Nephron (organoid): ENCODE results near the gene RNF144A.

Experiments
- H3K27ac Mint-ChIP-seq, 3 experiments: 2 replicates each; pipeline ENCODE4 v1.8.0; 2020; ENCODE audit warnings: mixed read lengths in 3 of 3, mild to moderate bottlenecking in 2 of 3, moderate library complexity in 1 of 3
- H3K27me3 Mint-ChIP-seq: 2 replicates; pipeline ENCODE4 v1.8.0; 2021; ENCODE audit warnings: low read depth, mild to moderate bottlenecking, moderate library complexity, mixed read lengths
- H3K36me3 Mint-ChIP-seq: 2 replicates; pipeline ENCODE4 v1.8.0; 2020; ENCODE audit warnings: low read depth, mixed read lengths
- H3K4me1 Mint-ChIP-seq: 2 replicates; pipeline ENCODE4 v1.8.0; 2020; ENCODE audit warnings: mixed read lengths
- H3K4me3 Mint-ChIP-seq, 3 experiments: 2 replicates each; pipeline ENCODE4 v1.8.0; 2020; ENCODE audit warnings: mild to moderate bottlenecking in 3 of 3, mixed read lengths in 3 of 3, moderate library complexity in 2 of 3
- H3K9me3 Mint-ChIP-seq: 2 replicates; pipeline ENCODE4 v1.8.0; 2020; ENCODE audit warnings: mixed read lengths
- CTCF ChIP-seq, 3 experiments: fragments of 200-600 bp; sonication (generic); IDR thresholded peaks; one replicate each; pipeline ENCODE4 v1.5.0; 2021; ENCODE audit warnings: antibody characterized with exemption in 3 of 3; ENCODE audit not compliant: unreplicated experiment in 3 of 3

RNF144A gene

GRCh38 chr2:7013471-7014160 lies 96.4 kb downstream of the RNF144A start:
- Mint-ChIP-seq H3K4me1 (peaks cover 97% of the 10 kb centered on the region), H3K27ac (peak overlapping the region; percentile 89 to 93 (median 90)), H3K36me3 (peaks cover 10% of the 10 kb centered on the region), H3K27me3 (no peaks in the 10 kb centered on the region), H3K4me3 (peak overlapping the region in 1 of 3 experiments; percentile 13), H3K9me3 (no peaks in the 10 kb centered on the region)
- TF ChIP-seq CTCF (IDR thresholded peaks at IDR 0.05; ENCODE audit: unreplicated experiment in 3 of 3): no peak

DNA sequence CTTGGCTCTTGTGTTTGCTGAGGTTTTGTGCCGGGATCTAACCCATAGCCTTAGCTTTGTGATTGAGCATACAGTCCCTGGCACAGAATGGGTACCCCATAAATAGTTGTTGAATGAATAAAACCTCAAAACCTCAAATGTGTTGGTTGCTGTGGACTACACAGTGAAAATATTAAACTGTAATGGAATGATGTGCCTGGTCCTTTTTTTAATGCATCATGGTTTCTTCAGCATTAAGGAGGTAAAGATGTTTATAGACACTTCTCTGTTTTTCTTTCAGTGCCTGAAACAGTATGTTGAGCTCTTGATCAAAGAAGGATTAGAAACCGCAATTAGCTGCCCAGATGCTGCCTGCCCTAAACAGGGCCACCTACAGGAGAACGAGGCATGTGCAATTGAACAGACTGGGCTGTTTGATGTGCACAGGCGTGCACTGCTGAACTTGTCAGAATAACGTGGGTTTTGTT lies 97.0 kb downstream of the RNF144A start:
- peaks cover 13% of the 10 kb centered on the region for H3K36me3 Mint-ChIP-seq
- H3K27ac Mint-ChIP-seq: peak overlapping the region; percentile 89 to 93 (median 90)
- H3K4me1 Mint-ChIP-seq: peaks cover 97% of the 10 kb centered on the region
- no peaks in the 10 kb centered on the region for H3K9me3 Mint-ChIP-seq
- peak; percentile 40 to 51 (median 50) for TF ChIP-seq CTCF (IDR thresholded peaks at IDR 0.05; ENCODE audit: unreplicated experiment in 3 of 3)
- no peaks in the 10 kb centered on the region for H3K27me3 Mint-ChIP-seq
- H3K4me3 Mint-ChIP-seq: peak overlapping the region in 1 of 3 experiments; percentile 24

DNA sequence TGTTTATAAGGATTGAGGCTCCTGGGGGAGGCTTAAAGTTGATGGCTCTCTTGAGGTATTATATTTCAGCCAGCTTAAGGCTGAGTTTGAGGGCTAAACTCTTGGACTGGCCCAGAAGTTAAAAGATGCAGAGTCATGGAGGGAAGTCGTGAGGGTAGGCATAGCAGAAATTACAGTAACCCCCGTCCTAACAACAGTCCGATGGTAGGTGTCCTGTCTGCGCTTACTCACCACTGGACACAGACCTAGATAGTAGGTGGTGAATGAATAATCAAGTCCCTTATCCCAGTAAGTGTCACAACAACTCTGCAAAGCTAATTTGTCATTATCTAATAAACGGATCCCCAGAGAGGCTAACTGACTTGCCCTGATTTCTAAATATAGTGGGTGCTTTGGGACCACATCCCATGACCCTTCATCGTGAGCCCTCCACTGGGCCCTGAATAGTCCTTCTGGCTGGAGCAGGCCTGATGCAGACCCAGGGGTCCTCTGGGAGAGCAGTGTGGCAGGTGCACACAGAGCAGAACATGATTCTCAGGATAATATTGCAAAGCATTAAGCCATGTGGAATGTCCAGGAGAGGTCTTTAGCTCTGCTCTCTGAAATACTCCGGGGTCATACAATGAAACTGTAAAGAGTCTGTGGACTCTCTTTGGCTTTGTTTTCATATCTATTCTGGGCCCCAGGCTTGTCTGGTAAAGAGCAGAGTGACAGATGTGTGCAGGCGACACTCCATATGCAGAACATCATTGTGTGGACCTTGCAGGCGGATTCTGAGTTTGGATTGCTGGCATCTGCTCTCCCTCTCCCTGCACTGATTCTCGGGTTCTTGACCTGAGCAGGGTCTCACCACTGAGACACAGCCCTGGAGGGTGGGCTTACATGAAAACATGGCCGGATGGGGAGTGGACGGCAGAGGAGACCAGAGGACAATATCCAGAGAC lies 98.1 kb downstream of the RNF144A start:
- Mint-ChIP-seq H3K9me3 (no peaks in the 10 kb centered on the region), H3K4me3 (peak overlapping the region; percentile 14 to 44 (median 22))
- TF ChIP-seq CTCF (IDR thresholded peaks at IDR 0.05; ENCODE audit: unreplicated experiment in 3 of 3): no peak

GRCh38 chr2:7016148-7016547 lies 98.9 kb downstream of the RNF144A start:
- Mint-ChIP-seq H3K4me3 (no peak overlapping the region), H3K27ac (peak overlapping the region; percentile 89 to 93 (median 90)), H3K9me3 (no peaks in the 10 kb centered on the region), H3K36me3 (peaks cover 32% of the 10 kb centered on the region), H3K27me3 (no peaks in the 10 kb centered on the region), H3K4me1 (peaks cover 95% of the 10 kb centered on the region)
- no peak for TF ChIP-seq CTCF (IDR thresholded peaks at IDR 0.05; ENCODE audit: unreplicated experiment in 3 of 3)

More for the DNA sequence above, 98.1 kb downstream of the RNF144A start:
- Mint-ChIP-seq H3K4me1 (peaks cover 96% of the 10 kb centered on the region), H3K27me3 (no peaks in the 10 kb centered on the region), H3K36me3 (peaks cover 23% of the 10 kb centered on the region), H3K27ac (peak overlapping the region; percentile 89 to 93 (median 90))

DNA sequence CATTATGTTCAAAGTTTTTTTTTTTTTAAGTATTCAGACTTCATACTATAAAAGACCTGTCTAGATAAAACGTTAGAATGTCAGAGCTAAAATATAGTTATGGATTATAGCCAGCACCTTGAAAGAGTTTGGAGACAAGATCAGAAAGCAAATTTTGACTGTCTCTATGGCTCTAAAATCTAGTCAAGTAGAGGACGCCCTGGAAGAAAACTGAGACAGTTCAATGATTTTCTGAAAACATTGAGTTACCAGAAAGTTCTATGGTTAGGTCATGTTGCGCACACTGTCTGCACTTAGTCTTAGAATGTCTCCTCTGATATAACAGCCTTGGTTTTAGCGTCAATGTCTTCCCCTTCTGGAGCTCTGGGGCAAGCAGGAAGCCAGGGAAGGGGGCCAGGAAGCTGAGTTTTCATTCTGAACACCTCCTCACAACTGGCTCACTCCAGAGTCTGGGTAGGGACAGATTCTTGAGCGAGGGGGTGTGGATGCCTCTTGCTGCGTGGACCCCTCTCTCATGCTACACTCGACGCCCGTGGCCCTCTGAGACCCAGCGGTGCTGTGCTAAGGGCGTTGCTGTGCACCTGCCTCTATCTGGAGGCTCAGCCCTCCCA lies 99.5 kb downstream of the RNF144A start:
- H3K27me3 Mint-ChIP-seq: peaks cover 4% of the 10 kb centered on the region
- H3K4me1 Mint-ChIP-seq: peaks cover 94% of the 10 kb centered on the region
- peaks cover 36% of the 10 kb centered on the region for H3K36me3 Mint-ChIP-seq
- peak overlapping the region in 1 of 3 experiments; percentile 32 for H3K4me3 Mint-ChIP-seq
- peak overlapping the region; percentile 89 to 93 (median 90) for H3K27ac Mint-ChIP-seq
- no peak for TF ChIP-seq CTCF (IDR thresholded peaks at IDR 0.05; ENCODE audit: unreplicated experiment in 3 of 3)
- no peaks in the 10 kb centered on the region for H3K9me3 Mint-ChIP-seq
